Measurements from ENCODE around the gene SLC12A8. TPM values are rescaled to one million over a fixed set of nuclear protein-coding genes. Genes with fewer than 3 reads are reported as not detected.

Gene SLC12A8
- total RNA-seq, 3 donors from 2014 or later, result 8.0 to 19.3 (median 13.6) TPM

DNA sequence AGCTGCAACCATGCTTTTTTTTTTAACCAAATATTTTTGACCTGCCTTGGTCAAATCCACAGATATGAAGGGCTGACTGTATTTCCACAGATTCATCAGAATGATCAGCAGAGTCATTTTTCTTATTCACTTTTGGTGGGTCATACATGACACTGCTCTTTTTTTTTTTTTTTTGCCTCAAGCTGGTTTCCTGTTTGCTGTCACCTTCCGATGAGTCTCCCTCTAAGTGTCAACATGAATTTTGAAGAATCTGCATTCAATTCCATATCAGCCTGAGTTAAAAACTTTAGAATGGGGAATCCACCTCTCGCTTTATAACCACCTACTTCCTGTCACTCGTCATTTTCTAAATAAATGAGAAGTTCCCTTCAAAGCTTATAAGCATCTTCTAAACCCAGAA lies 2.2 kb upstream of the SLC12A8 start:
- intact Hi-C loops (cut with DNase I, micrococcal nuclease), result no loop called here
- Histone ChIP-seq H3K36me3 (ENCODE audit: low read depth) (no peaks in the 10 kb centered on the region), H3K4me1 (ENCODE audit: low read depth) (peaks cover 6% of the 10 kb centered on the region), H3K4me3 (no peak overlapping the region), H3K9me3 (no peaks in the 10 kb centered on the region)
- TF ChIP-seq, protein P1, sequence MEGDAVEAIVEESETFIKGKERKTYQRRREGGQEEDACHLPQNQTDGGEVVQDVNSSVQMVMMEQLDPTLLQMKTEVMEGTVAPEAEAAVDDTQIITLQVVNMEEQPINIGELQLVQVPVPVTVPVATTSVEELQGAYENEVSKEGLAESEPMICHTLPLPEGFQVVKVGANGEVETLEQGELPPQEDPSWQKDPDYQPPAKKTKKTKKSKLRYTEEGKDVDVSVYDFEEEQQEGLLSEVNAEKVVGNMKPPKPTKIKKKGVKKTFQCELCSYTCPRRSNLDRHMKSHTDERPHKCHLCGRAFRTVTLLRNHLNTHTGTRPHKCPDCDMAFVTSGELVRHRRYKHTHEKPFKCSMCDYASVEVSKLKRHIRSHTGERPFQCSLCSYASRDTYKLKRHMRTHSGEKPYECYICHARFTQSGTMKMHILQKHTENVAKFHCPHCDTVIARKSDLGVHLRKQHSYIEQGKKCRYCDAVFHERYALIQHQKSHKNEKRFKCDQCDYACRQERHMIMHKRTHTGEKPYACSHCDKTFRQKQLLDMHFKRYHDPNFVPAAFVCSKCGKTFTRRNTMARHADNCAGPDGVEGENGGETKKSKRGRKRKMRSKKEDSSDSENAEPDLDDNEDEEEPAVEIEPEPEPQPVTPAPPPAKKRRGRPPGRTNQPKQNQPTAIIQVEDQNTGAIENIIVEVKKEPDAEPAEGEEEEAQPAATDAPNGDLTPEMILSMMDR (IDR thresholded peaks at IDR 0.05), result no peak
- DNase-seq (no peak), ATAC-seq (no peak)

DNA sequence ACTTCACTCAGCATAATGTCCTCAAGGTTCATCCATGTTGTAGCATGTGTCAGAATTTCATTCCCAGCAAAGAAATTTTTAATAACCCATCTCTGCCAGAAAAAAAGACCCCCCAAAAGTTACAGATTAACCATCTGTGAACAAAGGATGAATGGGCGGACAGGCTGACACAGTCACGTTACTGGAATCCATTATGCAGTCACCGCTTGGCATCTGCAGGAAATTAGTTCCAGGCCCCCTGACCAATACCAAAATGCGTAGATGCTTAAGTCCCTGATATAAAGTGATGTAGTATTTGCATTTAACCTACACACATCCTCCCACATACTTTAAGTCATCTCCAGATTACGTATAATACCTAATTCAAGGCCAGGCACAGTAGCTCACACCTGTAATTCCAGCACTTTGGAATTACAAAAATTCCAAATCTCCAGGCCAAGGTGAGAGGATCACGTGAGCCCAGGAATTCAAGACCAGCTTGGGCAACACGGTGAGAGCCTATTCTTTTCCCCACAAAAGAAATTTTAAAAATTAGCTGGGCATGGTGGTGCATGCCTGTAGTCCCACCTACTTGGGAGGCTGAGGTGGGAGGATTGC lies 1.5 kb upstream of the SLC12A8 start:
- DNase-seq (no peak), ATAC-seq (no peak)
- no peaks in the 10 kb centered on the region for H3K9me3 ChIP-seq
- TF ChIP-seq, protein P1 (IDR thresholded peaks at IDR 0.05), result no peak
- peaks cover 6% of the 10 kb centered on the region for H3K4me1 ChIP-seq (ENCODE audit: low read depth)
- intact Hi-C loops (cut with DNase I, micrococcal nuclease), result no loop called here
- H3K4me3 ChIP-seq, result no peak overlapping the region
- H3K36me3 ChIP-seq (ENCODE audit: low read depth), result no peaks in the 10 kb centered on the region

DNA sequence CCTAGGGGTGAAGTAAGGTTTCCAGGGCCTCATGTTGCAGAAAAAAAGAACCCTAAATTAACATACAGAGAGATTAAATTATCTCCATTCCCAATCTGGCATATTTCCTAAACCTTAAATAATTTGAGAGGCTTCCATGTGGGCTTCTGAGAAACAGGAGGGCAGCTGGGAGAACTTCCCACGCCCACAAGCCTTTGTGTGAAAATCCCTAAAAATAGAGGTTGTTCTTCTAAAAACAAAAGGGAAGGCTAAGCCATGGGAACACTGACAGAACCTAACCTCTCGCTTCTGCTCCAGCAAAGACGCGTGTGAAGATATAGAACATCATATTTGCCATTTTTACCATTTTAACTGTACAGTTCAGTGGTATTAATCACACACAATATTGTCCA lies 812 bp upstream of the SLC12A8 start:
- Histone ChIP-seq H3K9me3 (no peaks in the 10 kb centered on the region), H3K36me3 (ENCODE audit: low read depth) (no peaks in the 10 kb centered on the region), H3K4me1 (ENCODE audit: low read depth) (peaks cover 6% of the 10 kb centered on the region), H3K4me3 (no peak overlapping the region)
- DNase-seq, result no peak
- intact Hi-C loops (cut with DNase I, micrococcal nuclease), result no loop called here
- TF ChIP-seq, protein P1 (IDR thresholded peaks at IDR 0.05), result no peak
- no peak for ATAC-seq

DNA sequence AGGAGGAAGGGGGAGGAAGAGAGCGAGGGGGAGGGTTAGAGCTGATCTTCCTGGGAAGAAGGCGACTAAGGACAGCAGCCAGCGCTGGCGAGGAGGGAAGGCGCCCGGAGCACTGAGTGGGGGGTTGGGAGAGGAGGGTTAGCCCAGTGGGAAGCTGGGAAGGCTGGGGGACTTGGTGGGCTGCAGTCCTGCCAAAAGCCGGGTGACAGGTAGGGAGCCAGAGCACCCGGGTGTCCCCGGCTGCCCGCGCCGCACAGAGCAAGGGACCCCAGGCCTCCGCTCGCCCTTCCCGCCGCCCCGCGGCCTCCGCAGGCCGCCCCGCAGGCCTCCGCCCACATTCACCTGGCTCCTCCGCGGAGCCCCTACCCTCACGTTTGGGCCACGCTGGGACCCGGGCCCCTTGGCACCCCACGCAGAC lies 448 bp downstream of the SLC12A8 start:
- H3K4me1 ChIP-seq (ENCODE audit: low read depth), result peaks cover 6% of the 10 kb centered on the region
- peak; percentile 68 for ATAC-seq
- DNase-seq, result peak in 2 of 3 donors; percentile 36 to 47

DNA sequence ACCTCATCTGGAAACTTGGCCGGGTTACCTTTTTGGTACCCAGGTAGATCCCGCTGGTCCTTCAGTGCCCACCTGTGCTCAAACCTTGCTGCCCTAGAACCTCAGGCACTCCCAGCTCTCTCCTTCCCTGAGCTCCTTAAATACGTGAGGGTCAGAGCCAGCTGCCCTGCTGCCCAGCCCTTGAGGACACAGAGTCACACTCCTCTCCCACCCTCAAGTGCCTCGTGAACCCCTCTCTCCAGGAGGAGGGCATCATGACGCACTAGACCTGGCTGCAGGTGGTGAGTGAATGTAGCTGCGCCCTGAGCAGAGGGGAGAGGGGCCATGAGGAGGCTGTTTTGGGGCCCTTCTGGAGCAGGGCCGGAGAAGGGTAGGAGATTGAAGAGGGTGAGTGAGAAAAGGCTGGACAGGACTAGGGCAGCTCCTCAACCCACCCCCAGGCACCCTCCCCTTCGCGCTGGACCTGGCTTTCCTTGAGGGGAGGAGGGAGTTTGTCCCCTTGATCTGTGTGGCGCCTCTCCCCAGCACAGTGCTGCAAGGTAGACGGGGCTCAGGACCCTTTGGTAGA lies 941 bp downstream of the SLC12A8 start:
- H3K36me3 ChIP-seq (ENCODE audit: low read depth), result no peaks in the 10 kb centered on the region
- no peak for ATAC-seq
- TF ChIP-seq, protein P1 (IDR thresholded peaks at IDR 0.05), result no peak
- H3K9me3 ChIP-seq, result no peaks in the 10 kb centered on the region
- H3K4me1 ChIP-seq (ENCODE audit: low read depth), result peaks cover 6% of the 10 kb centered on the region
- intact Hi-C loops (cut with DNase I, micrococcal nuclease), result no loop called here
- H3K4me3 ChIP-seq, result no peak overlapping the region
- DNase-seq, result peak in 1 of 3 donors; percentile 27

More for the DNA sequence above, 448 bp downstream of the SLC12A8 start:
- Histone ChIP-seq H3K36me3 (ENCODE audit: low read depth) (no peaks in the 10 kb centered on the region), H3K4me3 (peak overlapping the region; percentile 34), H3K9me3 (no peaks in the 10 kb centered on the region)
- intact Hi-C loops (cut with DNase I, micrococcal nuclease), result no loop called here
- TF ChIP-seq, protein P1 (IDR thresholded peaks at IDR 0.05), result no peak

Measured in mucosa of descending colon (tissue), 3 donors.